Renal cortical epithelial cell (primary cell): ENCODE results near the gene SIGLEC12. TPM values are rescaled to one million over a fixed set of nuclear protein-coding genes. Genes with fewer than 3 reads are reported as not detected.
"Not testable (repeated sequence)": the region's sequence is repeated elsewhere in the genome, so short reads cannot be mapped to it uniquely, and the experiment has no call there.

Experiments used
- DNase-seq: peaks from one replicate; pipeline ENCODE4 v3.0.0-alpha.2; 2011; ENCODE audit warnings: low read depth
- total RNA-seq: library from RNA; depleted of rRNA; stranded (reverse); fragments of >200 nt; gene quantifications from 2 replicates; pipeline ENCODE4 v1.2.3, GENCODE V29; 2014

The SIGLEC12 gene
- total RNA-seq, 1 donor from 2014 or later = not detected

GRCh38 chr19:51480590-51480989 is 21.0 kb downstream of the SIGLEC12 start:
- no peak for DNase-seq

- no peak for DNase-seq
These were observed 21.9 kb downstream of the SIGLEC12 start for GRCh38 chr19:51479531-51480331.

GRCh38 chr19:51478381-51479234 is 23.0 kb downstream of the SIGLEC12 start, which contains the start of gene CEACAM18:
Gene CEACAM18, plus strand, starts transcription at chr19:51478539.
- no peak for DNase-seq

GRCh38 chr19:51477344-51477743 is 24.3 kb downstream of the SIGLEC12 start:
- DNase-seq = no peak

GRCh38 chr19:51476164-51476563 is 25.4 kb downstream of the SIGLEC12 start:
- DNase-seq = no peak

GRCh38 chr19:51473009-51473707 is 28.4 kb downstream of the SIGLEC12 start:
- DNase-seq = peak; percentile 22

- no peak for DNase-seq
These were observed 29.0 kb downstream of the SIGLEC12 start for GRCh38 chr19:51472607-51473006.

- no peak for DNase-seq
These were observed 30.1 kb downstream of the SIGLEC12 start for GRCh38 chr19:51471527-51471926.

GRCh38 chr19:51470966-51471365 is 30.6 kb downstream of the SIGLEC12 start:
- no peak for DNase-seq

DNA sequence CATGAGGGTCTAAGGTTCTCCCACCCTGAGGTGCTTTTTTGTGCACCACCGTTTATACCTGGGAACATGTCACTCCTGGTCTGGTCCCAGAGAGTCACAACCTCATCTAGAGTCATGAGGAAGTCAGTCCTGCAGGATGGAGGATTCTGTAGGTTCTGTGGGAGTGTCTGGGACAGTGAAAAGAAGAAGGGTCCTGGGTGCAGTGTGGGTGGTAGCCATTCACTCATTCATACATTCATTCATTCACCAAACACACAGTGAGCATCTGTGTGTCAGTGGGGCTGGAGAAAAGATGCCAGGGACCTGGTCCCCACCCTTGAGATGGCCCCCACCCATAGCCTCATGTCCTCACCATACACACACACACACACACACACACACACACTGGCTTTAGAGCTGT is 32.0 kb downstream of the SIGLEC12 start:
- no peak for DNase-seq

DNA sequence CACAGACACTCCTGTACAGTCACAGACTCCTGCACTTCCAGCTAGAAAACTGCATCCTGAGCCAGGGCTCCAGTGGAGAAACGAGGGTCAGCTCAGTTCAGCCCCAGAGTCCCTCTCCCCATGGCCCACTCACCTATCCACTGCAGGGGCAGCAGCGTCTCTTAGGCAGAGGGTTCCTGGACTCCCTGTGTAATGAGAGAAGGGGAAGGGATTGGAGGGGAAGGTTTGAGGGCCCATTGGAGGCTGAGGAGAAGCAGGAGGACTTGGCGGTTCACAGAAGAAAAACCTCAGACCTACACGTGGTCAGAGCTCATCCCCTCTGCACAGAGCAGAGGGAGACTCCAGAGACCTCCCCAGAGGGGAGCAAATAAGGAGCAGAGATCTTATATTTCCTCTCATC is 32.4 kb downstream of the SIGLEC12 start:
- DNase-seq = no peak

DNA sequence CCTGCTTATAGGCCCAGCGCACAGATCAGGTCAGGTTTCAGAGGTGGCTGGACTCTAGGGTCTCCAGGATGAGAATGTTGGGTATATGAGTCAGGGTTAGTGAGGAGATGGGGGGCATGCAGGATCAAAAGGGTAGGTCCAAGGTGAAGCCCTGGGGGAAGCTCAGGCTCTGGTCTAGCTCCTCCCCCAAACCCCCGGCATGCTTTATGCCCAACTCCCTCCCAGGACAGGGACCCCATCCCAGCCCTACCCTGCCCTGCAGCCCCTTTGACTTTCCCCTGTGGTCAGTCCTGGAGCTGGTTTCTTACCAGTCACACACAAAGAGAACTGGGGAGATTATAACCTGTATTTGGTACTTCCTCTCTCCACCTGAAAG is 33.1 kb downstream of the SIGLEC12 start:
- no peak for DNase-seq

- no peak for DNase-seq
These were observed 33.6 kb downstream of the SIGLEC12 start for GRCh38 chr19:51467864-51468544.

DNA sequence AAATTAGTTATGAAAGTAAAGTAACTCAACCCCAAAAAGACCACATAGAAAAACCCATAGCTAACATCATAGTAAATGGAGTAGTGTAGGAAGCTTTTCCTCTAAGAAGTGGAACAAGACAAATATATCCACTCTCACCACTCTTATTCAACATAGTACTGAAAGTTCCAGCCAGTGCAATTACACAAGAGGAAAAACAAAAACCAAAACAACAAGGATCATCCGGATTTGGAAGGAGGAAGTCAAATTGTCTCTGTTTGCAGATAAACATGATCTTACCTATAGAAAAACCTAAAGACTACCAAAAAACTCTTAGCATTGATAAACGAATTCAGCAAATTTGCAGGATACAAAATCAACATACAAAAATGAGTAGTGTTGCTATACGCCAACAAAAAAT is 34.9 kb downstream of the SIGLEC12 start:
- no peak for DNase-seq

GRCh38 chr19:51463976-51464581 is 37.5 kb downstream of the SIGLEC12 start:
- not testable (repeated sequence) for DNase-seq

- no peak for DNase-seq
These were observed 38.9 kb downstream of the SIGLEC12 start for GRCh38 chr19:51462681-51463080.

GRCh38 chr19:51462276-51462675 is 39.3 kb downstream of the SIGLEC12 start:
- DNase-seq = no peak

DNA sequence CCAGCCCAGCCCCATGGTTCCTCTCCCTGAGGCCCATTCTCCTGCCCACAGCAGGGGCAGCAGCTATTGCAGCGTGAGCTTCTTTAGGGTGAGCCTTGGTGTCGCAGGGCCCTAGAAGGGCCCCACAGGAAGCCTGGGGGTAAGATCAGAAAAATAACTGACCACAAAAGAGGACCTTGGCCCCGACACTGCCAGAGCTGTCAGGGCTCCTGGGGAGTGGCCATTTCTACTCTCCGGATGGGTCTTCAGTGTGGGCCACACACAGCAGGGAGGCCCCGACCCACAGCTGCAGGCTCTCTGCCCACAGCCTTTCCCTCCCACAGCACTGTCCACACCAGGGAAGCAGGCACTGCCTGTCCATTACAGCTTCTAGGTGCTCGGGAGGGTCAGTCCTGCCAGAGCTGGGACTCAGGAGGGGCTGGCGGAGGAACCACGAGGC is 39.9 kb downstream of the SIGLEC12 start:
- DNase-seq = no peak

- DNase-seq = no peak
These were observed 41.2 kb downstream of the SIGLEC12 start for GRCh38 chr19:51460164-51460992.

GRCh38 chr19:51458899-51459505 is 42.6 kb downstream of the SIGLEC12 start:
- no peak for DNase-seq
